D341Med (cell line): ENCODE data around the gene AMIGO3.

Source experiments
- DNase-seq: peaks from one replicate; pipeline ENCODE4 v3.0.0; 2012; ENCODE audit warnings: low spot score

Gene AMIGO3

DNA sequence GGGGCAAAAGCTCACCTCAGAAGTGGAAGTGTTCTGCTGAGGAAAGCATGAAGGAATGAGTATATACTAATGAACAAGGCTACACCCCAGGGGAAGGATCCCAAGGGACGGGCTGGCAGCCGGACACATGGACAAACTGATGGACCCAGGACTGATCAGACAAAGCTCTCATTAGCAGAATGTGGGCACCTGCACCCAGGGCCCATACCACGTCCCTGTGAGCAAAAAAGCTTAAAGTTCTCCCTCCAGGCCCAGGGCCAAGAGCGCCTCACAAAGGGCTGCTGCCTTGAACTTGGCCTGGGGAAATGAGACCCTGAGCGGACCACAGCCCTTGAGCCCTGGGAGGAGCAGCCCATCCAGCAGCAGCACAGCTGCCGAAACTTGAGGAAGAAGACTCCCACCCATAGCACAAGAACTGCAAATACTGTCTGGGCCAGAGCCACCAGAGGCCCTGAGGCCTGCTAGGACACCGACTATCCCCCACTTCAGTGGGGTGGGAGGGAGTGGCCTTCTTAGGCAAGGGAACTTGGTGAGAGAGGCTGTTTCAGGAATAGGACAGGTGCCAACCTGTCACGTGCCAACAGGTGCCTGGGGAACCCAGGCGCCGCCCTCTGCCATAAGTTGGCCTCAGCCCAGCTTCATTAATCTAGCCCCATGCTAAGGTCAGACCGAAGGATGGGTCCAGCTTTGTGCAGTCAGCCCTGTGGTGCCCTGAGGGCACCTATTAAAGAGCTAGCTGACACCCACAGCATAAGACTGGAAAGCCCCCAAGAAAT, 6.6 kb upstream of the AMIGO3 start:
- peak; percentile 23 for DNase-seq

DNA sequence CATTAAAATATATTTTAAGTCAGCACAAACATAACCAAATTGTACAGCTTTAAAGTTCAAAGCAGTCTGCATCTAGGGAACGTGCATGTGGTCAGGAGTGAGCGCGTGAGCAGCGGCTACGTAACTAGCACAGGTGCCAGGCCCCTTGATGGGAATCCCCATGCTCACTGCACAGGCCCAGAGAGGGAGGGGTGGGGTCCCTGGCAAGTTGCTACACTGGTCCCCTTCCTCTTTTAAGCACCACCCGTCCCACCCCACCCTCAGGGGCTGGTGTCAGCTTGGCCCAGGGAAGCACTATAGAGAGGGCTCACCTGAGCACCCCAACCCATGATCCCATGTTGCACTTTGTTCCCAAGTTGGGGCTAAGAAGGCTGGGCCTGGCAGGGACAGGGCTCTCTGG, 5.1 kb upstream of the AMIGO3 start:
- peak; percentile 47 for DNase-seq

DNA sequence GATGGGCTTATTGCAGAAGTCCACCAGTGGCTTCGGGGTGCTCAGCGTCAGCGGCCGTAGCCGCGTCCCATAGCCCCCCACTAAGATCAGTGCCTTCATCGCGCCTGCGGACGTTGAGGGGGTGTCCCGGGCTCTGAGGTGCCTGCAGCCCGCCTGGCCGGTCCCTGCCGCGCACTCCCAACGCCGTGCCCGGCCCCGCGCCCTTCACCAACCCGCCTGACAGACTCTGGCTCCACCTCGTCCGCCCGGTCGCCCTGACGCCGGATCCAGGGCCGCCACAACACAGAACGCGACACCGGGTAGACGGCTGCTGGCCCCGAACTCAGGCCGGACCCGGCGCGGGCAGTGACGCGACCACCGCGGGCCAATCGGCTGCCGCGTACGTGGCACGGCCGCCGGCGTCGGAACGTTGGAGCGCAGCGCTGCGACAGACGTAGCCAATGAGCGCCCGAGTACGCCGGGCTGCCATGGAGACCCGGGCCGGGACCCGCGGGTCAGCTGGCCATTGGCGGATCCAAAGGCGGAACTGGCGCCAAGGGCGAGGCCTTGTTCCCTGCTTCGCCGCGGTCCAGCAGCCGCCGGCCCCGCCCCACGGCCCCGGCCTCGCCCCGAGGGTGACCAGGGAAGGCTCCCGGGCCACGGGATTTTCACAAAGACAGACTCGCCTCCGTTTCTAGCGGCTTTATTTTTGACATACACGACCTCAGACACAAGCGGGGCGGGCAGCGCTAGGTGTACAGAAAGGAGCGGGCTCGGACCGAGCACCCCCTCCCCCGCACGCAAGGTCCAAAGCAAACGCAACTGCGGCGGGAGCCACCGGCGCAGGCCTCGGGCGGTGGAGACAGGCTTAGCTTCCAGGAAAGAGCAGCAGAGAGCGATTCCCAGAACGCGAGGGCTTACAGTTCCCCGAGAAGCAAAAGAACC, 4.4 kb upstream of the AMIGO3 start, which contains the start of gene GMPPB:
TSS of gene GMPPB (minus strand) at position 324 of the 924 bp plus-strand sequence. CDS start at position 99, 225 bp downstream.
- DNase-seq: peak; percentile 98

DNA sequence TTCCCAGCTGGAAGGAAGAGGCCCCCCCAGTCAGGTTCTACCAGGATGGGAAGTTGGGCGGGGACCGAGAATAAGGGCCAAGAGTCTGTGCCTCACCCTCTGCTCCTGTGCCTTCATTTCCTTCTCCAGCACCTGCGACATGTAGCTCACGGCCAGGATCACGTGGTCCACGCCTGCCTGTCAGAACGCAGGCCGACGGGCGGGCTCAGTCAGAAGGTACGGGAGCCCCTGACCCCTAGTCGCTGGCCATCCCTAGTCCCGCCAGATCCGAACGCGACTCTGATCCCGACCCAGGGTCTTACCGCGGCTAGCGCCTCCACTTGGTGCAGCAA, 3.8 kb upstream of the AMIGO3 start:
- peak; percentile 56 for DNase-seq

DNA sequence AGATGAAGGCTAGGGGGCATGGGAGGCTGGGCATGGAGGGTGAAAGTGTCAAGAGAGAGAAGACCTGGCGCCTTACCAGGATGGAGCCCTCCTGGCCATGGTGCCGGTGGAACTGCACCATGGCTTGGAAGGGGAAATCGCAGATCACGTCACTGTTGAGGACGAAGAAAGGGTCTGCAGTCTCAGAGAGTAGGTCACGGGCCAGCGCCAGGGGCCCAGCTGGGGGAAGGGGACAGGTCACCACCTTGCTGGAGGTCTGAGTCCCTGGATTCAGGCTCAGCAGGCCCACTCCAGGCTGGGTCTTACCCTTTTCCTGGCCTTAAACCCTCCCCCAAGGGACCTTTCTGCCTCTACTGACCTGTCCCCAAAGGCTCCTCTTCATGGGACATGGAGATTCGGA, 3.4 kb upstream of the AMIGO3 start:
- peak; percentile 15 for DNase-seq

DNA sequence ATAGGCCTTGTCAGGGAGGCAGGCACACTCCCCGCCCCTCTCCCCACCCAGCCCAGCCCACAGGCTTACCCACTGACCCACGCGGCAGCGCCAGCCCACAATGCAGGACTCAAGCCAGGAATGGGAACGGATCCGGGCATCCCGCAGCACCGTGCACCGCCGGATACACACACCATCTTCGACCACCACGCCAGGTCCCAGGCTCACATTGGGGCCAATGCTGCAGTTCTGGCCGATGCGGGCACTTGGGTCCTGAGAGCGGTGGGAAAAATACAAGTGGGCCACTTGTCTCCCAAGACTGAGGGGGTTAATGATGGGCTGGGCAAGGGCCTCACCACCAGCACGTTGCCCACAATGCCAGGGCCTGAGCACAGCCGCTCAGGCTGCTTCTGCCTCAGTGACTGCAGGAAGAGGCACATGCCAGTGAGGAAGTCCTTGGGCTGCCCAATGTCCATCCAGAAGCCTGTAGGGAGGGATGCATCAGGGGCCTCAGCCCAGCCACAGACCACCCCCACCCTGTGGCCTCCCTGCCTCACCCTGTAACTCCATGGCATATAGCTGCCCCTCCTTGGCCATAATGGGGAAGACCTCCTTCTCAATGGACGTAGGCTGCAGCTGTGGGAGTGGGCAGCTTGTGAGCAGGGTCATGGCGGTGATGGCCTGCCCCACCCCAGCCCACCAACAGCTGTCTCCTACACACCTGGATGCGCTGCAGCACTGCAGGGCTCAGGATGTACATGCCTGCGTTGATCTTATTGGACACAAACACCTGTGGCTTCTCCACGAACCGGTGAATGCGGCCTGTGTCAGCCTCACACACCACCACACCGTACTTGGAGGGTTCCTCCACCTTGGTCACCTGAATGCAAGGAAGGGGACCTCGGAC, 2.7 kb upstream of the AMIGO3 start:
- peak; percentile 15 for DNase-seq

DNA sequence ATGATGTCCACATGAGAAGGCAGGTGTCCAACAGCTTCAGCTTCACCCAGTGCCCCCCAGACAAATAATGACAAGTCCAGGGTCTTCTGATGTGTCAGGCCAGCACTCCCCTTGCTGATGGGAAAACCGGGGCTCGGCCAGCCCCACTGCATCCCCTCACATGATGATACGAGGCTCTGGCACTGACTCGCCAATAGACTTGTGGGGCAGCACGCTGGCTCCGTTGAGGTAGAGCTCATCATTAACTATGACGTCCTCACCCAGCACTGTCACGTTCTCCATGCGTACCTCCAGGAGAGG, 2.1 kb upstream of the AMIGO3 start:
- peak; percentile 6 for DNase-seq

DNA sequence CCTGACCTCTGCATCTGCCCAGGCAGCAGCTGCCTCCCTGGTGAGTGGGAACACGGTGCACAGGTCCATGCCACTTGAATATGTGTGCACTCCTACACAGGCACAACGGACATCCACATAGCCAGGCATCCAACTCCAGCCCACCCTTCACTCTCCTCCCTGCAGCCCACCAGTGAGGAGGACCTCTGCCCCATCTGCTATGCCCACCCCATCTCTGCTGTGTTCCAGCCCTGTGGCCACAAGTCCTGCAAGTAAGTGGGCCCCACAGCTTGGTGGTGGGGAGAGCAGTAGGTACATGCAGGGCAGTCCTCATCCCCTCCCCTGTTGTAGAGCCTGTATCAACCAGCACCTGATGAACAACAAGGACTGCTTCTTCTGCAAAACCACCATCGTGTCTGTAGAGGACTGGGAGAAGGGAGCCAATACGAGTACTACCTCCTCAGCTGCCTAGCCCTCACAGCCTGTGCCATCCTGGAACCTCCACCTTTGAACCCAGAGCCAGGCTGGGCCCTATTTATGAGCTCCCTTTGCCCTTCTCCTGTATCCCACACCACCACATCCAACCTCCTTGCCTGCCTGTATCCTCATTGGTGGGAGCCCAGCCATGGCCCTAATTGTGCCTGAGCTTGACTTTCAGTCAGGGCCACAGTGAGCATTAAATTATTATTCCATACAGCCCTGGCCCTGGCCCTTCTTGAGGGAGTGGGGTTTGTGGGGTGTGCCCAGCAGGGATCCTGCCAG, 1.5 kb upstream of the AMIGO3 start:
- DNase-seq: peak; percentile 13

DNA sequence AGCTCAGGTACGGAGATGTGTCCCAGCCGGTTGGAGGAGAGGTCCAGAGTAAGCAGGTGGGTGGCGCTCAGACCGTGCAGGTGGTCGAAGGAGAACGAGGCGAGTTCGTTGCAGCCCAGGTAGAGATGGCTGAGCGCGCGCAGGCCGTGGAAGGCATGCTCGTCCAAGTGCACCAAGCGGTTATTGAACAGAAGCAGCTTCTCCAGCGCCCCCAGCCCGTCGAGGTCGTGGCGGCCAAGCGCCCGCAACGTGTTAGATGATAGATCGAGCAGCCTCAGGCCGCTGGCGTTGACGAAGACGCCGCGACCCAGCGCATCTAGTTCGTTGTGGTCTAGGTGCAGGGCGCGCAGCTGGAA, 648 bp downstream of the AMIGO3 start:
- DNase-seq: no peak

DNA sequence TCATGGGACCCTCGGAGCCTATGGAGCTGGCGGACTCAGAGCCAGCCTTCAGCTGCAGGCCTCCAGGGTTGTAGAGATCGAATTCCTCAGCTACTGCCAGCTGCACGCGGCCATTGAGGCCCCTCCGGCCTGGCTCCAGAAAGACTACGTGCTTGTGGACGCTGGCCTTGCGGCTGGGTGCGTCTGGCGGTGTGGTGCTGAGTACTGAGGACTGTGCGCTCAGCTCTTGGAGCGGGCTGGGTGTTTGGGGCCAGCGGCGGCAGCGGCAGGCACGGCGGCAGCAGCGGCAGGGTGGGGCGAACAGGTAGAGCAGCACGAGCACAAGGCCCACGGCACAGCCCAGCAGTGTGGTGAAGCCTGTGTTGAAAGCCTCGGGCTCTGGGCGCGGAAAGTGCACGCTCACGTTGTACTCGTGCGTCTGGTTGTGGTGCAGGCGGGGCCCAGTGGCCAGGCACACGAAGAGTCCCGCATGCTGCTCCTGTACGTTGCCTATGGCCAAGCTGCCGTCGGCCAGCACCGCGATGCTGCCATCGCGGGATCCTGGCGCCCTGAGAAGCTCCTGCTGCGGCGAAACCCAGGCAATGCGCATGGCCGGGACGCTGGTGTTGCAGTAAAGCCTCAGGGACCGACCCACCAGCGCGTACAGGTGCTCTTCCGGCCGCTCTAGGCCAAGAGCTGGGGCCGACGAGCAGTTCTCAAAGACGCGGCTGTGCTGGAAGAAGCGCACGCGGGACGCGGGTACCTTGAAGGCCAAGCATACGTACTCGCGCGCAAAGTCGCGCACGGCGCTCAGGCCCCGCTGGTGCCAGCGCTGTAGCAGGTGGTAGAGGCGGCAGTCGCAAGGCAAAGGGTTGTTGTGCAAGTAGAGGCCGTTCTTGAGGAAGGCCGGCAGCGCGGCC, 1.3 kb downstream of the AMIGO3 start:
- DNase-seq: peak; percentile 37

DNA sequence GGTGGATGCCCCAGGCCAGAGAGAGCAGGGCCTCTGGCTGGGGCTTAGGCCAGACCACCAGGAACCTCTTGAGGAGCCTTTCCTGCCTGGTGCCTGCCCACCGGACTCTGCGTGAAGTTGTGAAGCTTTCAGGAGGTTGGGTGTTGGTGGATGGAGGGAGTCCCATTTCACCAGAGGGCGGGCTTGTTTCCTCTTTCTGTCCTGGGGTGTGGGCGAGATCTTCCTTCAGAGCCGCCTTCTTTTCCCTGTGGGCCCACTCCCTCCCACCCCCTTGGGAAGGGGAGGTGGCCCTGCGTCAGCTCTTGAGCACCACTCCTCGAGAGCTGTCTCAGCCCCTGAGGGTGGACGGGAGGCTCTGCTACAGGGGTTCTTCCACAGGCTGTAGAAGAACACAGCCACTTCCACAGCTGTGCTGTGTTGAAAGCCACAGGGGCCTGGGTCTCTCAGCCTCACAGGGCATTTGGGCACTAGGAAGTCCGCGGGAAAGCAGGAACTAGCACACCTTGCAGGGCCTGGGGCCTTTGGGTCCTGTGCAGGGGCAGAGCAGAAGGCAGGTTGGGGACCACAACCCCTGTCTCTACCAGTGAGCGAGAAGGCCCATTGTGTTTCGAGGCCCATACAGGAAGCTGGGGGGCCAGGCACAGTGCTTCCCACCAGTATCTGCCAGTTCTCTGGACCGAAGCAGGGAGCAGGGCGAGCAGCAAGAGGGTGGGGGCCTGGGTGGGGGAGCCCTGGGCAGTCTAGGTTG, 2.1 kb downstream of the AMIGO3 start:
- peak; percentile 11 for DNase-seq

DNA sequence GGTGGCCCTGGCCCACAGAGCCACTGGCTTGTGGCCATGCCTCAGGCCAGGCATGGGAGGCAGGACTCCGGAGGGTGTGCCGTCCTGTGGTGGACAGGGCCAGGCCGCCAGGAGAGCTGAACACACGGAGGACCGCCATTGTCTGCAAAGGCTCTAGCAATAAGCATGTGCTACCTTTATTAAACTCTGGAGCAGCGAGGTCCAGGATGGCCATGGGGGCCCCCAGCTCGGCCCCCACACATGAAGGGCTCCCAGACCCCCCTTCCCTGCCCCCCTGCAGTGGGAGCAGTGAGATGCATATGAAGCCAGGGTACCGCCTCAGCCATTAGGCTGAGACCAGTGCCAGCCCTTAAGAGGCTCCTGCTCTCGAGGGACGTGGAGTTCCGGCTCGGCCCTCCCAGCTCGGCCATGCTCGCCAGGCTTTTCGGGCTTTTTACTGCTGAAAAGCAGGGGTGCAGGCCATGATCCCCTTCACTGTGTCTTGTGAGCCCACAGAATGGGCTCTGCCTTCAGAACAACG, 2.7 kb downstream of the AMIGO3 start:
- DNase-seq: peak; percentile 18

DNA sequence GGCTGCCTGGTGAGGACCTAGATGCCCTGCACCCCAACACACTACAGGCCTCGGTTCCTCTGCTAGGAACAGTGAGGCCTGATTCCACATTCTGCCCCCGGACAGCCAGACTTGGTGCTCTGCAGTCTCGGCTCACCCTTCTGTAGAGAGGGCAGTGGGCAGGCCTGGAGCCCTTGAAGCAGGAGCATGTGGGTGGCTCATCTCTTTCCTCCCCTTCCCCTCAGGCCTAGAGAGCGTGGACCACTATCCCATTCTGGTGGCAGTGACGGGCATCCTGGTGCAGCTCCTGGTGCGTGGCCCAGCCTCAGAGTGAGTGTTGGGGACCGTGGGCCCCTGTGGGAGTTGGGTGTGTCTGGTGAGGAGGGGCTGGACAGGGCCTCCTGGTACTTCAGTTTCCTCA, 3.3 kb downstream of the AMIGO3 start:
- DNase-seq: peak; percentile 16

DNA sequence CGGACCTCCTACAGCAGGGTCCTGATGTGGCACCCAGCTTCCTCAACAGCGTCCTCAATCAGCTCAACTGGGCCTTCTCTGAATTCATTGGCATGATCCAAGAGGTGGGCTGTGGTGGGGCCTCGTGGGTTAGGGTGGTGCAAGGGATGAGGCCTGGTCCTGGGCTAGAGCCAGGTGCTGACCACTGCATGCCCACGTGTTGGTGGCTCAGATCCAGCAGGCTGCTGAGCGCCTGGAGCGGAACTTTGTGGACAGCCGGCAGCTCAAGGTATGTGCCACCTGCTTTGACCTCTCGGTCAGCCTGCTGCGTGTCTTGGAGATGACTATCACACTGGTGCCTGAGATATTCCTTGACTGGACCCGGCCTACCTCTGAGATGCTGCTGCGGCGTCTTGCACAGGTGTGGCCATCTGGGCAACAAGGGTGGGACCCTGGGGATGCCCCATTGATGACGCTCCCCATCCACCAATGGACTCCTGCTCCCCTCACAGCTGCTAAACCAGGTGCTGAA, 3.8 kb downstream of the AMIGO3 start:
- DNase-seq: no peak

DNA sequence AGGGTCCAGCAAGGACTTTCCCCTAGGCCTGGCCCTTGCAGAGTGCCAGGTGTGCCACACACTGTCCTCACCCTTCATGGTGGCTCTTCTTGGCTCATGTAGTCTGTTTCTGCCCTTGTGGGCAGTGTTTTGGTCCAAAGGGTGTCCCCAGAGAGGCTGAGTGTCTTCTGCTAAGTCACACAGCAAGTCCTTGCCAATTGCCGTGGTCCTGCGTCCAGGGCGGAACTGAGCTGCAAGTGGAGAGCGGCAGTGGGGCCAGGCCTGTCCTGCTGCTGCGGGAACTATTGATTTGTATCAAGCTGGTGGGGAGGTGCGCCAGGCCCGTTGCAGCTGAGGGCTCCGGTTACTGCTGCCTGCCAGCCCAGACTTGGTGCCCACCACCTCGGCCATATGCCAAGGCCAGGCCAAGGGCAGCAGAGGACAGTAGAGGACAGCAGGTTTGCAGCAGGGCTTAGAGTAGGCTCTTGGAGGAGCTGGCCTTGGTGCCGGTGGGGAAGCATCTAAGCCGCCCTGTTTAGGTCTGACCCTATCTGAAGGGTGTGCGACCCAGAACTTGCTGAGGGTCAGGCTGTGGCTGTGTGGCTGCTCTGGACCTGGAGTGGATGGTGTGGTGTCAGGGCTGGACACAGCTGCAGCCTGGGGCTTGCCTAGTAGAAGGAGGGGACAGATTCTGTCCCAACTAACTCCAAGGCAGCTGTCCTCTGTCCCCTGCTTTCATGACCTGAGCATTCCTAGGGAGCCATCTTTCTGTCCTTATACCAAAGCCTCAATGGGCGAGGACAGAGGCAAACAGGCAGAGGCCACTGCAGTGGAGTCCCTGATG, 4.5 kb downstream of the AMIGO3 start:
- no peak for DNase-seq

DNA sequence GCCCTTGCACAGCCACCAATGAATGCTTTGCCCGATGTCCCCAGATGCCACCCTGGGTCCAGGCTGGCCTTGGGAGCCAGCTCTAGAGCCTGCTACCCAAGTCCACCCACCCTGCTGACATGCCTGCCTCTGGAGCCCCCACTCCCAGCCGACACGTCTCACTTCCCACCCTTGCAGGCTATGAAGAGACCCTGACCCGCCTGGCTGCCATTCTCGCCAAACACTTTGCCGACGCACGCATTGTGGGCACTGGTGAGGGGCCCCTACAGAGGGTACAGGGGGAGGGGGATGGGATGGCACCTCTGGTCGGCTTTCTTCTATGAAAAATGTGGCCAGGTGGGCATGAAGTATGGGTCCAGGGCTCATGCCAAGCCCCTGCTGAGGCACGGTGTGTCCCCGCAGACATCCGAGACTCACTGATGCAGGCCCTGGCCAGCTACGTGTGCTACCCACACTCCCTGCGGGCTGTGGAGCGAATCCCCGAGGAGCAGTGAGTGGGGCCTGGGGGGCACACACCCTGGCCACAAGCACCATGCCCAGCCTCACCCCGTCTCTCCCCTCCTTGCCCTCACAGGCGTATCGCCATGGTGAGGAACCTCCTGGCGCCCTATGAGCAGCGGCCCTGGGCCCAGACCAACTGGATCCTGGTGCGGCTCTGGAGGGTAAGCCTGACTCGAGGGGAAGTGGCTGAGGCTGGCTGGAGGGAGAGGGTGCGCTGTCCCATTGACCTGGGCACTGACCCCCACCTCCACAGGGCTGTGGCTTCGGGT, 6.0 kb downstream of the AMIGO3 start:
- no peak for DNase-seq

DNA sequence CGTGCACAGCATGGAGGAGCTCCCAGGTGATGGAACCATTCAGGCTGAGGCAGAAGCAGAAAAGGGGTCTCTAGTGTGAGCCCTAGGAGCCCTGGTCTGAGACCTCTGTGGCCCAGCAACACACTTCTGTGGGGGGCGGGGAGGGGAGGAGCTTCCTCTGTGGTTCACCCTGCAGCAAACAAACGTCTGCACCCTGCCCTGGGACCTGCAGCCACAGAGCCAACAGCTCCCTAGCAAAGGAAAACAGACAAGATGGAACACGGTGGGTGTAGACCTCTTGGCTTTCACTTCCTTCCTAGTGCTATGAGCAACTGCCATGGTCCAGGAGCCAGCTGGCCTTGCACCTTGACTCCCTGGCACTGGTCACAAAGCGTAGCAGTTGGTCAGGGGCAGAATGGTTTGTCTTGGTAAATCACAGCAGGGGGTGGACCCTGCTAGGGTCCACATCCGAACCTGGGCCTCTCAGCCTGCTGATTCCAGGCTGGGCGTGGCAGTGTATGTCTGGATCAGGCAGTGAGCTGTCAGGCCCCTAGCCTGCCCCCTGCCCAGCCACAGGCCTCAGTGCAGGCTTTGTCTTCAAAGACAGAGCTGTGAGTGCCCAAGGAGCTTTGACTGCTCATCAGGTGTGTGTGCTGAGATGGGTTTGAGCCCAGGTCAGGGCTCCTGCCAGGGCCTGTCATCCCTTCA, 6.7 kb downstream of the AMIGO3 start:
- no peak for DNase-seq
